RWPE2 (cell line): ENCODE results near the gene ADCYAP1R1.

ENCODE experiments used
- ATAC-seq: fragments of 200-7000 bp; cut with Tn5 transposase; 3 replicates; pipeline ENCODE4 v1.9.1; 2021; ENCODE audit warnings: low read depth
- DNase-seq: peaks from one replicate; pipeline ENCODE4 v3.0.0-alpha.2; 2020; ENCODE audit warnings: low spot score
- H3K27ac ChIP-seq: fragments of 450-650 bp; 2 replicates; pipeline ENCODE4 v1.5.1; 2017; ENCODE audit warnings: mild to moderate bottlenecking; ENCODE audit not compliant: poor library complexity, severe bottlenecking
- H3K27me3 ChIP-seq: fragments of 250-450 bp; sonication (Bioruptor Pico); 2 replicates; pipeline ENCODE4 v1.5.1; 2021; ENCODE audit warnings: mild to moderate bottlenecking, moderate library complexity; ENCODE audit not compliant: insufficient read depth, poor library complexity, severe bottlenecking
- H3K36me3 ChIP-seq: fragments of 250-450 bp; sonication (Bioruptor Pico); 2 replicates; pipeline ENCODE4 v1.5.1; 2020; ENCODE audit warnings: low read depth, mild to moderate bottlenecking, moderate library complexity
- H3K4me1 ChIP-seq: fragments of 250-450 bp; sonication (Bioruptor Pico); 2 replicates; pipeline ENCODE4 v1.5.1; 2021; ENCODE audit warnings: mild to moderate bottlenecking, moderate library complexity; ENCODE audit not compliant: insufficient read depth, poor library complexity, severe bottlenecking
- H3K4me3 ChIP-seq: fragments of 250-450 bp; sonication (Bioruptor Pico); 2 replicates; pipeline ENCODE4 v1.5.1; 2021; ENCODE audit warnings: mild to moderate bottlenecking, moderate library complexity; ENCODE audit not compliant: severe bottlenecking
- H3K9me3 ChIP-seq: fragments of 250-450 bp; sonication (Bioruptor Pico); 2 replicates; pipeline ENCODE4 v1.5.1; 2021; ENCODE audit warnings: mild to moderate bottlenecking, moderate library complexity; ENCODE audit not compliant: severe bottlenecking
- TF ChIP-seq, protein P1 (sequence below): fragments of 450-650 bp; IDR thresholded peaks from one replicate; pipeline ENCODE4 v1.5.1; 2017; ENCODE audit warnings: mild to moderate bottlenecking, moderate library complexity; ENCODE audit not compliant: poor library complexity, severe bottlenecking

The ADCYAP1R1 gene

GRCh38 chr7:31099451-31100444 lies 47.6 kb downstream of the ADCYAP1R1 start:
- no peak overlapping the region for H3K4me3 ChIP-seq
- H3K4me1 ChIP-seq = no peaks in the 10 kb centered on the region
- DNase-seq (peak; percentile 39), ATAC-seq (no peak)
- TF ChIP-seq, protein P1, sequence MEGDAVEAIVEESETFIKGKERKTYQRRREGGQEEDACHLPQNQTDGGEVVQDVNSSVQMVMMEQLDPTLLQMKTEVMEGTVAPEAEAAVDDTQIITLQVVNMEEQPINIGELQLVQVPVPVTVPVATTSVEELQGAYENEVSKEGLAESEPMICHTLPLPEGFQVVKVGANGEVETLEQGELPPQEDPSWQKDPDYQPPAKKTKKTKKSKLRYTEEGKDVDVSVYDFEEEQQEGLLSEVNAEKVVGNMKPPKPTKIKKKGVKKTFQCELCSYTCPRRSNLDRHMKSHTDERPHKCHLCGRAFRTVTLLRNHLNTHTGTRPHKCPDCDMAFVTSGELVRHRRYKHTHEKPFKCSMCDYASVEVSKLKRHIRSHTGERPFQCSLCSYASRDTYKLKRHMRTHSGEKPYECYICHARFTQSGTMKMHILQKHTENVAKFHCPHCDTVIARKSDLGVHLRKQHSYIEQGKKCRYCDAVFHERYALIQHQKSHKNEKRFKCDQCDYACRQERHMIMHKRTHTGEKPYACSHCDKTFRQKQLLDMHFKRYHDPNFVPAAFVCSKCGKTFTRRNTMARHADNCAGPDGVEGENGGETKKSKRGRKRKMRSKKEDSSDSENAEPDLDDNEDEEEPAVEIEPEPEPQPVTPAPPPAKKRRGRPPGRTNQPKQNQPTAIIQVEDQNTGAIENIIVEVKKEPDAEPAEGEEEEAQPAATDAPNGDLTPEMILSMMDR = no peak
- no peaks in the 10 kb centered on the region for H3K36me3 ChIP-seq
- peaks cover 4% of the 10 kb centered on the region for H3K27me3 ChIP-seq
- no peaks in the 10 kb centered on the region for H3K9me3 ChIP-seq
- H3K27ac ChIP-seq = no peak overlapping the region

DNA sequence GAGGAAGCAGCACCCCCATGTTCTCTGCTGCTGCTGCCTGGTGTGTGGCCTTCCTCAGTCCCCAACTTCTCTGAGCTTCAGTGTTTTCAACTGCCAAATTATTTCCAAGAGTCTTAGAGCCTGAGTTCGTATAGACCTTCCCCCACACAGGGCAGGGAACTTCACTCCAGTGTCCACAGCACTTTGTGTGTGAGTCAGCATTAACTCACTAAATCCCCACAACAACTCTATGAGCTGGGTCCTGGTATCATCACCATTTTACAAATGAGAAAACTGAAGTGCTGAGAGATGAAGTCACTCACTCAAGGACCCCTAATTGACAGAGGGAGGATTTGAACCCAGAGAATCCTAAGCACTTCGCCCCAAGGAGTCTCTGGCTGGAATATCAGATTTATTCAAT lies 48.3 kb downstream of the ADCYAP1R1 start:
- H3K4me1 ChIP-seq = no peaks in the 10 kb centered on the region
- DNase-seq = no peak
- peaks cover 4% of the 10 kb centered on the region for H3K27me3 ChIP-seq
- ATAC-seq = peak; percentile 66
- TF ChIP-seq, protein P1 = no peak
- no peak overlapping the region for H3K4me3 ChIP-seq
- H3K27ac ChIP-seq = no peak overlapping the region
- no peaks in the 10 kb centered on the region for H3K9me3 ChIP-seq
- H3K36me3 ChIP-seq = no peaks in the 10 kb centered on the region

DNA sequence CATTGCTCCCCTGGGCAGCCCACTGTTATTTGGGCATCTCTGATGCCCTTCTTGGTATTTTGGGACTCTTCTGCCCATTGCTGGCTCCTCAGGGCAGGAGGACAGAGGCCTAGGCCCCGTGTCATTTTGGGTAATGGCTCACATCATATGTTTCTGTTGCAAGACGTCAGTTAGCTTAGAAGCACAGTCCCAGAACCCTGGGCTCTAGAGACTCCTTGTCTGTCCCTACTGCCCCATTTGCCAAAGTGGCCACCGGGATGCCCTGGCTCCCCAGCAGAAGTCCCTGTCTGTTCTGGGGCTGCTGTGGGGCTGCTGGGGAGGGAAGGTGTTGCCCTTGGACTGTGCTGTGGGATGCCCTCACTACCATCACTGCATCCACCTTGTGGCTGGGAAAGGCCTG lies 48.8 kb downstream of the ADCYAP1R1 start:
- H3K4me3 ChIP-seq = no peak overlapping the region
- H3K36me3 ChIP-seq = no peaks in the 10 kb centered on the region
- H3K27me3 ChIP-seq = peaks cover 4% of the 10 kb centered on the region
- TF ChIP-seq, protein P1 = no peak
- no peak overlapping the region for H3K27ac ChIP-seq
- no peaks in the 10 kb centered on the region for H3K4me1 ChIP-seq
- ATAC-seq = no peak
- H3K9me3 ChIP-seq = no peaks in the 10 kb centered on the region
- peak; percentile 19 for DNase-seq

- DNase-seq = peak; percentile 18
- Histone ChIP-seq H3K4me1 (no peaks in the 10 kb centered on the region), H3K27me3 (peaks cover 4% of the 10 kb centered on the region), H3K9me3 (no peaks in the 10 kb centered on the region), H3K27ac (no peak overlapping the region), H3K36me3 (no peaks in the 10 kb centered on the region), H3K4me3 (no peak overlapping the region)
- ATAC-seq = no peak
- TF ChIP-seq, protein P1 = no peak
Observed at GRCh38 chr7:31101544-31101943, 49.4 kb downstream of the ADCYAP1R1 start.
